ENCODE measurements around the gene FBN3.
A peak's percentile ranks its signal among the peaks of the same experiment; 100 is the strongest.
"Not testable (repeated sequence)": the region's sequence is repeated elsewhere in the genome, so short reads cannot be mapped to it uniquely, and the experiment has no call there.

The FBN3 gene

DNA sequence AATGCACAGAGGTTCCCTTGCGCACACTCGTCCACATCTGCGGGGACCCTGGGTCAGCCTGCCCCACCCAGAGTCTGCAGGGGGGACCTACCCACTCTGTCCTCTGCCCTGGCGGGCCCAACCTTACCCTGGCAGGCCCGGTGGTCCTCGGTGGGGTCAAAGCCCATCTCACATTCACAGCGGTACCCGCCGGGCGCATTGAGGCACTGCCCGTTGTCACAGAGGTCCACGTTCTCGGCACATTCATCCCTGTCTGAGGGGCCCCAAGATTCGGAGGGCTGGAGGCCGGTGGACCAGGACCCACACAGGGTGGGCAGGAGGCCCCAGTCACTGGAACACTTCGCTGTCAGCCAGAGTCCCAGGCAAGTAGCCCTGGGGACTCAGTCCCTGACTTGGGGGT is 38.5 kb downstream of the FBN3 start:
- DNase-seq (no peak), ATAC-seq (no peak)
- no peaks in the 10 kb centered on the region for H3K9me3 Mint-ChIP-seq
- H3K27ac Mint-ChIP-seq: no peak overlapping the region
- no peaks in the 10 kb centered on the region for H3K27me3 Mint-ChIP-seq
- no peaks in the 10 kb centered on the region for H3K4me1 Mint-ChIP-seq
- H3K4me3 Mint-ChIP-seq: no peak overlapping the region

DNA sequence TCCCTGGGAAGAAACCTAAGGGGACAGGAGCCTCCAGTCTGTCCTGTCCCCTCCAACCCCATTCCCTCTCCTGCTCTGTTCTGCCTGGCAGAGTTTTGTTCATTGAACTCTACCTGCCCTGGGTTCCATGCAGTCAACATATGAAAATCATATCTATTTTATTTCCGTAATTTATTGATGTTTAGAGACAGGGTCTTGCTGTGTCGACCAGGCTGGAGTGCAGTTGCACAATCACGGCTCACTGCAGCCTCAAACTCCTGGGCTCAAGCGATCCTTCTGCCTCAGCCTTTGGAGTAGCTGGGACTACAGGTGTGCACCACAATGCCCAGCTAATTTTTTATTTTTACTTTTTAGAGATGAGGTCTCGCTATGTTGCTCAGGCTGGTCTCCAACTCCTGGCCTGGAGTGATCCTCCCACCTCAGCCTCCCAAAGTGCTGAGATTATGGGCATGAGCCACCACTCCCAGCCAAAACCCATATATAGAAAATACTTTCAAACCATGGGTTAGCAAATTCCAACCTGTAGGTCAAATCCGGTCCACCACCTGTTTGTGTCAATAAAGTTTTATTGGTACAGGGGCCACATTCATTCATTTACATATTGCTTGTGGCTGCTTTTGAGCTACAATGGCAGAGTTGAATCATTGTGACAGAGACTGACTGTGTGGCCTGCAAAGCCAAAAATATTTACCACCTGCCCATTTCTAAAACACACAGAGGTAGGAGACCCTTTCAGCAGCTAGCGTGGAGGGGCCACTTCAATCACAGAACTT is 39.3 kb downstream of the FBN3 start:
- DNase-seq: no peak

GRCh38 chr19:8109455-8109854 is 39.9 kb downstream of the FBN3 start:
- Mint-ChIP-seq H3K4me3 (no peak overlapping the region), H3K27me3 (no peaks in the 10 kb centered on the region), H3K4me1 (no peaks in the 10 kb centered on the region), H3K9me3 (no peaks in the 10 kb centered on the region), H3K27ac (no peak overlapping the region)
- ATAC-seq (no peak), DNase-seq (no peak)

More for the DNA sequence above, 39.3 kb downstream of the FBN3 start:
- Mint-ChIP-seq H3K4me3 (no peak overlapping the region), H3K27ac (no peak overlapping the region), H3K9me3 (no peaks in the 10 kb centered on the region), H3K4me1 (no peaks in the 10 kb centered on the region), H3K27me3 (no peaks in the 10 kb centered on the region)
- ATAC-seq: no peak

- H3K27ac Mint-ChIP-seq: no peak overlapping the region
- no peaks in the 10 kb centered on the region for H3K4me1 Mint-ChIP-seq
- no peak for DNase-seq
- H3K9me3 Mint-ChIP-seq: no peaks in the 10 kb centered on the region
- H3K4me3 Mint-ChIP-seq: no peak overlapping the region
- ATAC-seq: no peak
- H3K27me3 Mint-ChIP-seq: no peaks in the 10 kb centered on the region
Observed at GRCh38 chr19:8108560-8109445, 40.6 kb downstream of the FBN3 start.

DNA sequence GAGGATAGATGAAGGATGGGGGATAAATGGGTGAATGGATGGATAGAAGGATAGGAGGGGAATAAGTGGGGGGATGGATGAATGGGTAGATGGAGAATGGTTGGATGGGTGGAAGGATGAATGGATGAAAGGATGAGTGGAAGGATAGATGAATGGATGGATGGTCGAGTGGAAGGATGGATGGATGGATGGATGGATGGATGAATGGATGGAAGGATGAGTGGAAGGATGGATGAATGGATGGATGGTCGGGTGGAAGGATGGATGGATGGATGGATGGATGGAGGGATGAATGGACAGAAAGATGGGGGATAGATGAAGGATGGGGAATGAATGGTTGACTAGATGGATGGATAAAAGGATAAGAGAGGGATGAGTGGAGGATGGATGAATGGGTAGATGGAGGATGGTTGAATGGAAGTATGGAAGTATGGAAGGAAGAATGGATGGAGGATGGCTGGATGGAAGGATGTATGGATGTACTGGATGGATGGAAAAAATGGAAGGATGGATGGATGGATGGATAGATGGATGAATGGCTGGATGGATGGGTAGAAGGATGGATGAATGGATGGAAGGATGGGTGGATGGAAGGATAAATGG is 42.0 kb downstream of the FBN3 start:
- no peak for ATAC-seq
- Mint-ChIP-seq H3K4me1 (no peaks in the 10 kb centered on the region), H3K4me3 (no peak overlapping the region), H3K9me3 (no peaks in the 10 kb centered on the region), H3K27me3 (no peaks in the 10 kb centered on the region), H3K27ac (no peak overlapping the region)
- DNase-seq: no peak

- no peak for DNase-seq
- no peak overlapping the region for H3K4me3 Mint-ChIP-seq
- H3K27me3 Mint-ChIP-seq: peaks cover 7% of the 10 kb centered on the region
- H3K4me1 Mint-ChIP-seq: no peaks in the 10 kb centered on the region
- no peaks in the 10 kb centered on the region for H3K9me3 Mint-ChIP-seq
- no peak overlapping the region for H3K27ac Mint-ChIP-seq
- ATAC-seq: no peak
Observed at GRCh38 chr19:8105471-8105870, 43.9 kb downstream of the FBN3 start.

DNA sequence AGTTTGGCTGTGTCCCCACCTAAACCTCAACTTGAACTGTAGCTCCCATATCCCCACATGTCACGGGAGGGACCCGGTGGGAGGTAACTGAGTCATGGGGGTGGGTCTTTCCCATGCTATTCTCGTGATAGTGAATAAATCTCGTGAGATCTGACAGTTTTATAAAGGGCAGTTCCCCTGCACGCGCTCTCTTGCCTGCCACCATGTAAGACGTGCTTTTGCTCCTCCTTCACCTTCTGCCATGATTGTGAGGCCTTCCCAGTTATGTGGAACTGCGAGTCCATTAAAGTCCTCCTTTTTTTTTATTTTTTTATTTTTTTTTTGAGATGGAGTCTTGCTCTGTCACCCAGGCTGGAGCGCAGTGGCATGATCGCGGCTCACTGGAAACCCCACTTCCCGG is 47.5 kb downstream of the FBN3 start:
- not testable (repeated sequence) for H3K4me1 Mint-ChIP-seq, H3K4me3 Mint-ChIP-seq

DNA sequence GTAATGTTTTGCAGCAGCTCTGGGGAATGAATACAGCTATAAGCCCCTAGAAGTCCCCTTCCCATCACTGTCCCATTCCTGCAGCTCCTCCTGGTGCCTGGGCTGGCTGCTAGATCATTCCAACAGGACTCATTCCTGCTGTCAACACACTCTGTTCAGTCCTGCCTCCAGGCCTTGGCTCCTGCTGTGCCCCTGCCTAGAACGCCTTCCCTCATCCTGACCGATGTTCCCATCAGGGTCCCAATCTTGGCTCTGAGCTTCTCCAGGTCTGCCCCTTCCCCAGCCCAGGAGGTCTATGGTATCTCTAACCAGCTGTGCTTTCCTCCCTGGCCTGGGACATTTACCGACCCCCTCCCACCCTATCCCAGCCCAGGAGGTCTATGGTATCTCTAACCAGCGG is 48.1 kb downstream of the FBN3 start:
- Mint-ChIP-seq H3K27ac (no peak overlapping the region), H3K4me1 (no peaks in the 10 kb centered on the region), H3K9me3 (peaks cover 10 to 13% of the 10 kb centered on the region in 2 donors), H3K4me3 (no peak overlapping the region), H3K27me3 (peaks cover 7% of the 10 kb centered on the region)
- DNase-seq (no peak), ATAC-seq (no peak)

More for the DNA sequence above, 47.5 kb downstream of the FBN3 start:
- H3K9me3 Mint-ChIP-seq: peaks cover 7 to 10% of the 10 kb centered on the region in 2 donors
- H3K27ac Mint-ChIP-seq, H3K27me3 Mint-ChIP-seq, ATAC-seq, DNase-seq: not testable (repeated sequence)

DNA sequence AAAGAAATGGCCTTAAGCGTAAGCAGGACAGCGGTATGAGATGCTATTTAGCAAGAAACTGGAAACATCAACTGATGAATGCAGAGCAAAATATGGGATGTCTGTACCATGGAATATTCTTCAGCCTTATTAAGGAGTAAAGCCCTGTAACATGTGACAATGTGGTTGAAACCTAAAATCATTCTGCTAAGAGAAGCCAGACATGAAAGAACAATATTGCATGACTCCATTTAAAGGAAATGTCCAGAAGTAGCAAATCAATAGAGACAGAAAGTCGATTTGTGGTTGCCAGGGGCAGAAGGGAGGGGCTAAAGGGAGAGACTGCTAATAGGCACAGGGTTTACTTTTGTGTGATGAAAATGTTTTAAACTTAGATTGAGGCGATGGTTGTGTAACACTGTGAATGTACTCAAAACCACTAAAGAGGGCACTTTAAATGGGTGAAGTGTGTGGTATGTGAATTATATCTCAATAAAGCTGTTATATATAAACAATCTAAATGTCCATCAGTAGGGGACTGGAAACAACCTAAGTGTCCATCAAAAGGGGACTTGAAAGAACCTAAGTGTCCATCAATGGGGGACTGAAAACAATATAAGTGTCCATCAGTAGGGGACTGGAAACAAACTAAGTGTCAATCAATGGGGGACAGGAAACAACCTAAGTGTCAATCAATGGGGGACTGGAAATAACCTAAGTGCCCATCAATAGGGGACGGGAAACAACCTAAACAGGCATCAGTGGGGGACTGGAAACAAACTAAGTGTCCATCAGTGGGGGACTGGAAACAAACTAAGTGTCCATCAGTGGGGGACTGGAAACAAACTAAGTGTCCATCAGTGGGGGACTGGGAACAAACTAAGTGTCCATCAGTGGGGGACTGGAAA is 51.5 kb downstream of the FBN3 start:
- Mint-ChIP-seq H3K27me3 (peaks cover 7% of the 10 kb centered on the region), H3K4me1 (no peaks in the 10 kb centered on the region), H3K27ac (peak overlapping the region in 1 of 2 donors; percentile 29), H3K9me3 (peaks cover 19 to 34% of the 10 kb centered on the region in 2 donors), H3K4me3 (no peak overlapping the region)
- ATAC-seq (no peak), DNase-seq (no peak)

- Mint-ChIP-seq H3K27me3 (peaks cover 7% of the 10 kb centered on the region), H3K27ac (no peak overlapping the region), H3K9me3 (peaks cover 19 to 34% of the 10 kb centered on the region in 2 donors), H3K4me1 (no peaks in the 10 kb centered on the region), H3K4me3 (no peak overlapping the region)
- ATAC-seq: no peak
- DNase-seq: no peak
Observed at GRCh38 chr19:8097198-8097597, 52.2 kb downstream of the FBN3 start.

DNA sequence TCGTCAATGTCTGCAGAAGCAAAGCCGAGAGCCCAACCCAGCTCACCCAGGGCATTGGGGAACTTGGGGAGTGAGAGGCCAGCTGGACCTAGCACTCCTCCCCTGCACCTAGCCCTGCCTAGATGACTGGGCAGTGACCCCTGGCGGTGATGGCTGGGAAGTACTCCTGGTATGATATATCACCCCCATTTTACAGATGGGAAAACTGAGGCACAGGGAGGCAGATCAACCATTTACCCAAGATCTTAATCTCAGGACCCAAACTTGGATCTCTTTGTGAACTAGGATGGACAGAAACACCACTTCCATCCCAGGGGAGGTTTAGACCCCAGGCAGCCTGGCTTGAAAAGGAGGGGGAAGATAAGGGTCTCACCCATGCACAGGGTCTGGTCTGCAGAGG is 53.3 kb downstream of the FBN3 start:
- Mint-ChIP-seq H3K4me3 (no peak overlapping the region), H3K9me3 (peaks cover 19 to 34% of the 10 kb centered on the region in 2 donors), H3K27ac (no peak overlapping the region), H3K4me1 (no peaks in the 10 kb centered on the region), H3K27me3 (peaks cover 1% of the 10 kb centered on the region)
- no peak for DNase-seq
- ATAC-seq: no peak

DNA sequence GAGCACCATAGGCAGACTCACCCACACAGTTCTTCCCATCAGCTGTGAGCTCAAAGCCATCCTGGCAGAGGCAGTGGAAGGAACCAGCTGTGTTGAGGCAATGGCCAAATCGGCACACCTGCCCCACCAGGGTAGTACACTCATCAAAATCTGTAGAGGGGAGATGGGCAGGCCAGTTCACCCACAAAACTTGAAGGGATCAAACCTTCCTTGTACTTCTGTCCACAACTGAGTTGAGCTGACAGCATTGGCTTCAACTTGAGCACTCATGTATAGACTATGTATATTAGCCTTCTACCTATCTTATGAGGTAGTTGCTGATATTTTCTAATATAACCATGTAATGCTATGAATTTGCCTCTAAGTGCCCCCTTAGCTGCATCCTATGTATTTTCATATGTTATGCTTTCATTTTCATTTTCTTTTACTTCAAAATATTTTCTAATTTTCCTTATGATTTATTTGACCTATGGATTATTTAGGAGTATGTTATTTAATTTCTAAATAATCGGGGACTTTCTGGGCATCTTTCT is 54.0 kb downstream of the FBN3 start:
- no peaks in the 10 kb centered on the region for H3K27me3 Mint-ChIP-seq
- H3K9me3 Mint-ChIP-seq: peaks cover 19 to 34% of the 10 kb centered on the region in 2 donors
- H3K27ac Mint-ChIP-seq: no peak overlapping the region
- no peak for DNase-seq
- ATAC-seq: no peak
- no peak overlapping the region for H3K4me3 Mint-ChIP-seq
- no peaks in the 10 kb centered on the region for H3K4me1 Mint-ChIP-seq

DNA sequence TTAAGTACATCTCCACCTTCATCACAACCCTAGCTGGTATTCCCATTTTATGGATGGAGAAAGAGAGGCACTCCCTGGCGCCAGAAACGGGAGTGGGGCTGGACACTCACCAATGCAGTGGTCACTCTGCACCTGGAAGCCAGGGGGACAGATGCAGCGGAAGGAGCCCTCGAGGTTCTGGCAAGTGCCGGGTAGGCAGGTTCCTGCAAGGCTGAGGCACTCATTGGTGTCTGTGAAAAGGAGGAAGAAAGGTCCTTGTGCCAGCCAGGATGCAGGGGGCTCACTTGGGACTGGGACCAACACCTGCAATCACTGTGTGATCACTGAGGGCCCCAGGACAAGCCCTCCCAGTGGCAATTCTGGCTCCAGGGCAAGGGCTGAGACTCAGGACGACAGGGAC is 55.1 kb downstream of the FBN3 start:
- Mint-ChIP-seq H3K27me3 (no peaks in the 10 kb centered on the region), H3K9me3 (peaks cover 19 to 34% of the 10 kb centered on the region in 2 donors), H3K27ac (no peak overlapping the region), H3K4me1 (no peaks in the 10 kb centered on the region), H3K4me3 (no peak overlapping the region)
- ATAC-seq: no peak
- DNase-seq: no peak

DNA sequence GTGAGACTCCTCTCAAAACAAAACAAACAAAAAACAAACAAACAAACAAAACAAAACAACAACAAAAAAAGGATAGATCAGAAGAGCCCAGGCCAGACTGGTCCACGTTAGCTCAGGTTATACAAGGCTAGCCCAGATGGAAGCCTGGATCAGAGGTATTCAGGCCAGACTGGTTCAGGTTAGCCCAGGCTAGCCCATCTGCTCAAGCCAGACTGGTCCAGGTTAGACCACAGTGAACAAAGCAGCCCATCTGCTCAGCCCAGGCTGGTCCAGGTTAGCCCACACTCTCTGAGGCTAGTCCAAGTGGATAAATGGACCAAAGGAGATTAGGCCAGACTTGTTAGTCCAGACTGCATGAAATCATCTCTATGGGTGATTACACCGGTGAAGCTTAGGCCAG is 55.7 kb downstream of the FBN3 start:
- no peaks in the 10 kb centered on the region for H3K4me1 Mint-ChIP-seq
- no peak overlapping the region for H3K4me3 Mint-ChIP-seq
- ATAC-seq (no peak), DNase-seq (no peak)
- H3K27ac Mint-ChIP-seq: no peak overlapping the region
- H3K27me3 Mint-ChIP-seq: no peaks in the 10 kb centered on the region
- H3K9me3 Mint-ChIP-seq: peaks cover 19 to 34% of the 10 kb centered on the region in 2 donors

DNA sequence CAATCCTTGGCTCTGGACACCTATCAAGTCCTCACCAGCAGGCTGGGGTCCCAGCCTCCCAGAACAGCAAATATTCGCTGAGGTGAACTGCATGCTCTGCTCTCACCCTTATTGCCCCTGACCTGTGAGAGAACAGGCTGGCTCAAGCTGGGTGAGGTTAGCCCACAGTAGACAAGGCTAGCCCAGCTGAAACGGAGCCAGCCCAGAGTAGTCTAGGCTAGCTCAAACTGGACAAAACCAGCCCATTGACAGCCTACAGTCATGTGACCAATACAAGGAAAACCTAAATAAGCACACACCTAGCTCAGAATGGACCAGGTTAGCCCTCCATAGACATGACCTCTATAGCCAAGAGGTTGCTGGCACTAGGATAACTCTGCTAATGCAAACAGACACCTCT is 58.4 kb downstream of the FBN3 start:
- Mint-ChIP-seq H3K27ac (no peak overlapping the region), H3K27me3 (no peaks in the 10 kb centered on the region), H3K9me3 (peaks cover 9 to 17% of the 10 kb centered on the region in 2 donors), H3K4me3 (no peak overlapping the region), H3K4me1 (no peaks in the 10 kb centered on the region)
- DNase-seq (no peak), ATAC-seq (no peak)
